Measurements from ENCODE around the gene UBE2F.
"Not testable (repeated sequence)": the region's sequence is repeated elsewhere in the genome, so short reads cannot be mapped to it uniquely, and the experiment has no call there.

The UBE2F gene

DNA sequence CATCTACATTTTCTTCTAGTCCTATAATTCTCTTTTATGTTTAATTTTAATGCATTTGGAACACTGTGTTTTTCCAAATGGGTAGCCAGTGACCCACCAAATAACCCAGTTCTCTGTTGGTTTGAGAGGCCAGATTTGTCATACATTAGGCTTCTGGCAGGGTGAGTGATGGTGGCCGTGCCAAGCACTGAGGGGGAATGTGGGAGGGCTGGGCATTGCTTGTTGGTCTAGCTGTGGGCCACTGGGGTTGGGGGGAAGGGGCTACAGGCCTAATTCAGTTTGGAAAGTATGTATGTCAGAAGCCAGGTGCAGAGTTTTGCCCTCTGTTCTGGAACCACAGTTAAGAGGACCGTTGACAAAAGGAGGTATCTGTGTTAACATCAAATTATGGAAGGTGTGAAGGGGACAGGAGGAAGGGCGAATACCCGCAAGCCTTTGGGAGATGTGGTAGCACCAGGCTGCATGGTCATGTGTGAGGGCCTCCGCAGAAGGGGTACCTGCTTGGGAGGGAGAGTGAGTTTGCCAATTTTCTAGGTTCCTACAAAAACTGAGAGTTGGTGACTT lies 55.9 kb downstream of the UBE2F start:
- DNase-seq = peak in 1 of 2 experiments; percentile 3

- DNase-seq = peak in 1 of 2 experiments; percentile 14
These were observed 56.8 kb downstream of the UBE2F start for GRCh38 chr2:238023608-238024007.

- peak; percentile 57 to 67 for DNase-seq
These were observed 58.2 kb downstream of the UBE2F start for GRCh38 chr2:238024986-238025385.

- DNase-seq = peak in 1 of 2 experiments; percentile 10
These were observed 59.0 kb downstream of the UBE2F start for GRCh38 chr2:238025741-238026360.

- DNase-seq = no peak
These were observed 60.2 kb downstream of the UBE2F start for GRCh38 chr2:238027058-238027457.

DNA sequence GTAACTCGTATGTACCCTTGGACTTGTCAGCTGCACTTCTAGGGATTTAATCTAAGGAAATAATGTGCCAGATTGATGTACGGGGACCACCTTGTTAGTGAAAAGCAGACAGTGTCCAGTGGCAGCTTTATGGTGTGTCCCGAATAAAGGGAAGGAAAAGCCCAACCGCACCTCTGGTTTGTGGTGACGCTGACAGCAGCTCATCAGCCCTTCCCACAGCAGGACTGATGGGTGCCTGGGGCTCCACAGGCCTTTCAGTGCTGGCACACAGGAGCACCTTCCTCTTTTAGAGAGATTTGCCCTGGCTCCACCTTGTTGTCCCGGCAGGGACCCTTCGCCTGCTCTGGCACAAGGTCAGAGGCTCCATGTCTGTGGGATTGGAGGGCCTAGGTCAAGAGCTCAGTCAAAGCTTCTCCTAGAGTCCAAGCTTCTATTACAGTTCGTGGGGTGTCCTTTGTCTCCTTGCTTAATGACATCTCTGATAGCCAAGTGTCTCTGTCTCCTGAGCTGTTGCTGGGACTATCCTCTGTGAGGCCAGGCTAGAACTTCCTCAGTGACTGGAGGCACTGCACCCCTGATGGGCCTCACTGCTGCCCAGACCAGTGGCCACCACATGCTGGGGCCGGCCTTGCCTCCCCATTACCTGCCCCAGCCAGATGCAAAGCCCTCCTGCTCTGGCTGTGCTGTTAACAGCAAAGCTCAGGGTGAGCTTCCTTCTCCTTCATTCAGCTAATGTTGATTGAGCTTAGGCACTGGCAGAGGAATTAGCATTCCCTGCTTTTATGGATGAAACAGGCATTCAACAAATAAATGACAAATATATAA lies 61.0 kb downstream of the UBE2F start:
- DNase-seq = peak in 1 of 2 experiments; percentile 8

- DNase-seq = no peak
These were observed 63.0 kb downstream of the UBE2F start for GRCh38 chr2:238029853-238030252.

- peak in 1 of 2 experiments; percentile 14 for DNase-seq
These were observed 63.8 kb downstream of the UBE2F start for GRCh38 chr2:238030422-238031155.

DNA sequence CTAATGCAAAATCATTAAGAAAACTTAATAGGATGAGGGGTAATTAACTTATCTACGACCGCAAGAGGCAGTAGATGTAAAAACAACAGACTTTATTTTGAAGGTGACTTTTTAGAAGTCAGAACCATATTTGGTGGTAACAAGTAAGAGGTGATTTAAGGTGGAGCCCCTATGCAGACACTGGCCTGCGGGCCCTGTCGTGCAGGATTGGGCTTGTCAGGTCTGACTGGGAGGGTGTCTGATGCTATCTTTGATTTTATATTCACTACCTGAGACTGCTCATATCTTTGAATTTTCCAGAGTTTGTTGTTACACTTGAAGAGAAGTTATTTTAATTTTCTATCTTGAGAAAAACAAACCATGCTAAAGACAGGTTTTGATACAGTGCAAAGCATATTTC lies 64.9 kb downstream of the UBE2F start:
- no peak for DNase-seq

DNA sequence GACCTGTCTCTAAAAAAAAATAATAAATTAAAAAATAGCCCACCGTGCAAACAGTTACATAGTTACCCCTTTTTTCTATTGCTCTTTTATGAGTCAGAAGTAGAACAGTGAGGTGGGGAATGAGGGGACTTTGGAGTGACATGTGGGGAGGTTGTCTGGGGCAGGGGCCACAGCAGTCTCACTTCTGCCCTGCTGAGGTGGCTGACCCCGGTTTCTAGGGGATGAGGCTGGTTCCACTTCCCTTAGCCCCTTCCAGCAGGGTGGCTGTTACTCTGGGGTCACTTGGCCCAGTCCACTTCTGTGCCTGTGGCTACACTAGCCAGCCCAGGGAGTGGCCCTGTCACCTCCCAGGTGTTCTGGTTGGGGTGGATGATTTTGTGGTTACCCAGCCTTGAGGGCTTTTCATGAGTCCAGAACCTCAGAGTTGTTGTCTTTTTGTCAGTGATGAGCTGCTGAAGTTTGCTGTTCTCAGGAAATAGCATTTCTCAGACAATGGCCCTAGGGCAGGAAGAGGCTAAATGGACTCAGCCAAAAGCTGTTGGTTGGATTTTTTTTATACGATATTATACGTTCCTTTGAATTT lies 66.0 kb downstream of the UBE2F start:
- DNase-seq = peak in 1 of 2 experiments; percentile 13

DNA sequence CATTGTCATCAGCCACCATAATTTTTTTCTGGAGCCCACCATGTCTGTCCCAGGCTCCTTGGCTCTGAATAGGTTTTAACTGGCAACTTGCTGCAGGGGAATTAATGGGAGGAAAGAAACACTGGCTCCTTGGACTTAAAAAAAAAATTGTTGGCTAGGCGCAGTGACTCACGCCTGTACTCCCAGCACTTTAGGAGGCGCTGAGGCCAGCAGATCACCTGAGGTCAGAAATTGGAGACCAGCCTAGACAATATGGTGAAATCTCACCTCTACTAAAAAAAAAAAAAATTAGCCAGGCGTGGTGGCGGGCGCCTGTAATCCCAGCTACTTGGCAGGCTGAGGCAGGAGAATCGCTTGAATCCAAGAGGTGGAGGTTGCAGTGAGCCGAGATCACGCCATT lies 67.2 kb downstream of the UBE2F start:
- DNase-seq = not testable (repeated sequence)

DNA sequence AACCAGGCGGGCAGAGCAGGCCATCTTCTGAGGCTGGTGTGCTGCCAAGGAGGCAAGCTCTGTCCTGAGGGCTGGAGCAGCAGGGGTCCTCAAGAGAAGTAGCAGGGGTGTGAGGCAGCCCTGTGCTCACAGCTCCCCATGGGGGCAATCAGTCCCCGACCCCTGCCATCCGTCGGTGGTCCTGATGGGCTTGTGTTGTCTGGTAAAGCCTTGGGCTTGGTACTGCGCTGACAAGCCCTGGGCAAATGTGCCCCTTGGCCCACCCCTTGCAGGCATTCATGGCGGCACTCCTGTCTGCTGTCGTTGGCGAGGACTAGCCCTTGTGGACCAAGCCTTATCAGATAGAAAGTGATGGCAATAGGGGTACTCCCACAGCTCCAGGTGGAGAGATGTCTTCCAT lies 71.4 kb downstream of the UBE2F start:
- DNase-seq = no peak

GRCh38 chr2:238039151-238039550 lies 72.3 kb downstream of the UBE2F start:
- peak in 1 of 2 experiments; percentile 1 for DNase-seq

- no peak for DNase-seq
These were observed 73.2 kb downstream of the UBE2F start for GRCh38 chr2:238039985-238040384.

DNA sequence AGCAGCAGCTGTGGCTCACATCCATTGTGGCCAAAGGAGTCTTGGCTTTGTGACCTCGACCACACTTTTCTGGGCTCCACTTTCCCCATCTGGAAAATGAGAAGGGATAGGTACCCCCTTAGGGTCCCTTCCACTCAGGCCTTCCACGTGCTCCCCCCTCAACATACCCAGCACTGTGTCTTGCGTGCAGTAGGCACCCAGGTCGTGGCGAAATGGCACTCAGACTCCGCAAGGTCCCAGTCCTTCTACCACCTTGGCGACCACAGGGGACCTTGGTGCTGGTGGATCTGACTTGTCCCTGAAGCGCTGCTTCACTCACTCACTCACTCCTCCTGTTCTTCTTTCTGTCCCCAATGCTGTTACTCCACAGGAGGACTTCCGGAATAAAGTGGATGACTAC lies 74.1 kb downstream of the UBE2F start:
- no peak for DNase-seq

GRCh38 chr2:238042090-238042489 lies 75.3 kb downstream of the UBE2F start:
- DNase-seq = no peak

GRCh38 chr2:238042849-238043584 lies 76.2 kb downstream of the UBE2F start:
- DNase-seq = no peak

- DNase-seq = peak in 1 of 2 experiments; percentile 10
These were observed 77.0 kb downstream of the UBE2F start for GRCh38 chr2:238043851-238044250.

GRCh38 chr2:238045575-238045974 lies 78.8 kb downstream of the UBE2F start:
- no peak for DNase-seq

- no peak for DNase-seq
These were observed 80.0 kb downstream of the UBE2F start for GRCh38 chr2:238046725-238047270.

DNA sequence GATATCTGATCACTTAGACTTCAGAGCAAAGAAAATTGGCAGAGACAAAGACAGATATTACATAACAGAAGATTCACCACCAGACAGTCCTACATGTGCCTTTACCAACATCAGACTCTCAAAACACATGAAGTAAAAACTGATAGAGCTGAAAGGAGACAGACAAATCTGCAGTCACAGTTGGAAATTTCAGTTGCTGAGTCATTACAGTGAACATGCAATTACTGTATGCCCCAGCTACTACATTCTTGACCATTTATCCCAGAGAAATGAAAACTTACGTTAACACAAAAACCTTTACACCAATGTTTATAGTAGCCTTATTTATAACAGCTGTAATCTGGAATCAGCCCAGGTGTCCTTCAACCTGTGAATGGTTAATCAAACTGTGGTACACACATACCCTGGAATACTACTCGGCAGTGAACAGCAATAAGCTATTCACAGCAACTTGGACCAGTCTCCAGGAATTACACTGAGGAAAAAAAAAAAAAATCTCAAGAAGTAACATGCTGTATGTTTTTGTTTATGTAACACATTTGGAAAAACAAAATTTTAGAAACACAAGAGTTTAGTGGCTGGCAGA lies 86.5 kb downstream of the UBE2F start:
- DNase-seq = no peak

Measured in activated T-cell treated with anti-CD3 and anti-CD28 coated beads, Interleukin-2, amount 50 U/mL, for 48 hours (primary cell).